ENCODE data around the gene TPPP3. TPM values are rescaled to one million over a fixed set of nuclear protein-coding genes. Genes with fewer than 3 reads are reported as not detected.

Gene TPPP3
- total and polyA plus RNA-seq, 4 donors: 7.2 to 51.9 (median 23.9) TPM

DNA sequence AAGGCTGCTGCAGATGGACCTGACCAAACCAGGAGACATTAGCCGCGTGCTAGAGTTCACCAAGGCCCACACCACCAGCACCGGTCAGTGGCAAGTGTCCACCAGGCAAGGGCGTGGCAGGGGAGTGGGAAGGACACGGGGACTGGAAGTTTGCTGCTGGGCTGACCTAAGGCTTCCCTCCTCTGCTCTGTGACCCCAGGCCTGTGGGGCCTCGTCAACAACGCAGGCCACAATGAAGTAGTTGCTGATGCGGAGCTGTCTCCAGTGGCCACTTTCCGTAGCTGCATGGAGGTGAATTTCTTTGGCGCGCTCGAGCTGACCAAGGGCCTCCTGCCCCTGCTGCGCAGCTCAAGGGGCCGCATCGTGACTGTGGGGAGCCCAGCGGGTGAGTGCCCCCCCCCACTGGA is 42.5 kb upstream of the TPPP3 start:
- H3K27ac ChIP-seq (ENCODE audit: low read depth in 1 of 2, low read length in 2 of 2): no peak overlapping the region
- ATAC-seq (ENCODE audit: low FRiP score) (no peak), DNase-seq (peak in 1 of 2 donors; percentile 41)
- H3K4me3 ChIP-seq (ENCODE audit: low read length in 2 of 2): no peak overlapping the region
- intact Hi-C loops (cut with DNase I): no loop called here
- H3K36me3 ChIP-seq (ENCODE audit: control insufficient read depth in 1 of 2, insufficient read depth in 2 of 2, low read length in 1 of 2): peaks cover 0 to 4% of the 10 kb centered on the region in 2 donors
- H3K4me1 ChIP-seq (ENCODE audit: control insufficient read depth in 1 of 2, insufficient read depth in 2 of 2, low read length in 2 of 2): no peaks in the 10 kb centered on the region
- no peaks in the 10 kb centered on the region for H3K9me3 ChIP-seq (ENCODE audit: control insufficient read depth, low read length)
- no peaks in the 10 kb centered on the region for H3K27me3 ChIP-seq (ENCODE audit: control insufficient read depth in 1 of 2, insufficient read depth in 2 of 2, low read length in 1 of 2)
- WGBS, 2 donors: 96 to 98% methylated on average over 16 of the region's 16 CpGs

DNA sequence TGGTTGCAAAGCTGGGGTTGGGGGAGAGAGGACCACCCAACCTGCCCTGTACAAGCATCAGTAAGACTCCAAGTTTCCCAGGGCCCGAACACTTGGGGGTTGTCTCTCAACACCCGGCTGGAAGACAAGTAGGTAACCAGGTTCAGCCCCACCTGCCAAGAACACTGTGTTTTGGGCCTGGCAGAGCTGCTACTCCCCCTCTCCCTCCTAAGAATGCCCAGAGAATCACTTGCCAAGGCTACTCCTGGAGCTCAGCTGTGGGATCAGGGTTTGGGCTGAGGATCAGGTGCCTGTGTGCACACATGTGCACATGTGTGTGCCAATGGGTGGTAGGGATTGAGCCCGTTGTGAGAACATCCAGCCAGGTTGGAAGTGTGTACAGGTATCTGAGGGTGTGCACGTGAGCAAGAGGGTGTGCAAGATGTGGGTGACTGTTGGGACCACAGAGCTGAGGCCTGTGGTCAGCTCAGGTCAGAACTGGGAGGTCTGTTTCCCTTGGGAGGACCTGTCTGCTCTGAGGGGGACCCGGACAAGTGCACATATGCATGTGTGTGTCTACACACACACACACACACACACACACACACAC is 39.9 kb upstream of the TPPP3 start:
- H3K36me3 ChIP-seq (ENCODE audit: control insufficient read depth in 1 of 2, insufficient read depth in 2 of 2, low read length in 1 of 2): peaks cover 0 to under 1% of the 10 kb centered on the region in 2 donors
- DNase-seq: no peak
- no peaks in the 10 kb centered on the region for H3K9me3 ChIP-seq (ENCODE audit: control insufficient read depth, low read length)
- WGBS, 2 donors: 82 to 90% methylated on average over 5 of the region's 5 CpGs
- no peak for ATAC-seq (ENCODE audit: low FRiP score)
- intact Hi-C loops (cut with DNase I): no loop called here
- no peak overlapping the region for H3K4me3 ChIP-seq (ENCODE audit: low read length in 2 of 2)
- no peaks in the 10 kb centered on the region for H3K4me1 ChIP-seq (ENCODE audit: control insufficient read depth in 1 of 2, insufficient read depth in 2 of 2, low read length in 2 of 2)
- H3K27me3 ChIP-seq (ENCODE audit: control insufficient read depth in 1 of 2, insufficient read depth in 2 of 2, low read length in 1 of 2): no peaks in the 10 kb centered on the region
- H3K27ac ChIP-seq (ENCODE audit: low read depth in 1 of 2, low read length in 2 of 2): no peak overlapping the region

DNA sequence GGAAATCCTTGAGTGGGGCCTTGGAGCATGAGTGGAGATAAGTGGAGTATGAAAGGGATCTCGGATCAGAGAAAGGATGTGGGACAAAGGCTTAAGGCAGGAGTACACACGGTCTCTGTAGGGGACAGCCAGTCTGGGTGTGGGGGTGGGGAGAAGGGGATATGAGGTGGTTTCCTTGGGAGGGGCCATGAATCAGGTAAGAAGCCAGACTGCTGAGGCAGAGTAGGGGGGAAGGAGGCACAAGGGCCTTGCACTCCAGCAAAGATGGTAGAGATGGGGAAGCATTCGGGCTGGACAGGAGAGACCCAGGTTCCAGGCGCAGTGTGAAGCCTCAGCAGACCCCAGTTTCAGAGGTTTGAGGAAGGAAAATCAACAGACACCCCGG is 39.2 kb upstream of the TPPP3 start:
- ATAC-seq (ENCODE audit: low FRiP score) (no peak), DNase-seq (no peak)

DNA sequence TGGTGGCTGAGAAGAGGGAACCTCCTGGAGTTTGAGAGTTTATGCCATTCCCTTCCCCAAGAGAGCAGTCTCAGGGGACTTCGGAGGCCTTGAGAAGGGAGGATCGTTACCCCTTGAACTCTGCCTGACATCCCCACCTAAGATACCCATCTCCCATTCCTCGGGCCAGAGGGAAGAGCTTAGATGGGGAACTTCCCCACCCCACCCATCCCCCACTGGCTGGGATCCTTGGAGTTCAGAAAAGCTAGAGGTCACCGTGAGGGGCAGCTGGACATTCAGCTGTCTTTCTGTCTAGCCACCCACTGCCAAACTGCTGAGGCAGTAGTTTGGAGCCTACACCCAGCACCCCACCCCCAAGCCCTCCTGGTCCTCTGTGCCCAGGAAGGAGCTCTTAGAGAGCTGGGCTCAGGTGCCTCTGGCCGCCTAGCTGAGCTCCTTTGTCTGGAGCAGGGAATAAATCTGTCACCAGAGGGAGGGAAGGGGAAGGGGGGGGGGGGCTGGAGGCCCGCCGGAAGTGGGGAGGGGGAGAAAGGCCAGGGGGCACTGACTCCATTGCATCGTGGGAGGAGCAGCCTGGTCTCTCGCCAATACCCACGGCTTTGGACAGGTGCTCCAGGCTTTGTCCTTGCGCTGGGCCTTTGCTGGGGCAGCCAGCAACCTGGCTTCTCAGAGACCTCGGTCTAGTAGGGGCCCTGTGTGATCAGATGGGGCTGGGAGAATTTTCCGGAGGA is 38.6 kb upstream of the TPPP3 start:
- DNase-seq (no peak), ATAC-seq (ENCODE audit: low FRiP score) (no peak)
- no peaks in the 10 kb centered on the region for H3K4me1 ChIP-seq (ENCODE audit: control insufficient read depth in 1 of 2, insufficient read depth in 2 of 2, low read length in 2 of 2)
- H3K9me3 ChIP-seq (ENCODE audit: control insufficient read depth, low read length): no peaks in the 10 kb centered on the region
- WGBS, 2 donors: 64 to 65% methylated on average over 11 to 13 of the region's 13 CpGs
- no peak overlapping the region for H3K4me3 ChIP-seq (ENCODE audit: low read length in 2 of 2)
- no peaks in the 10 kb centered on the region for H3K27me3 ChIP-seq (ENCODE audit: control insufficient read depth in 1 of 2, insufficient read depth in 2 of 2, low read length in 1 of 2)
- no peak overlapping the region for H3K27ac ChIP-seq (ENCODE audit: low read depth in 1 of 2, low read length in 2 of 2)
- no peaks in the 10 kb centered on the region for H3K36me3 ChIP-seq (ENCODE audit: control insufficient read depth in 1 of 2, insufficient read depth in 2 of 2, low read length in 1 of 2)
- intact Hi-C loops (cut with DNase I): no loop called here

More for the DNA sequence above, 39.2 kb upstream of the TPPP3 start:
- H3K4me1 ChIP-seq (ENCODE audit: control insufficient read depth in 1 of 2, insufficient read depth in 2 of 2, low read length in 2 of 2): no peaks in the 10 kb centered on the region
- H3K27ac ChIP-seq (ENCODE audit: low read depth in 1 of 2, low read length in 2 of 2): no peak overlapping the region
- intact Hi-C loops (cut with DNase I): no loop called here
- WGBS, 2 donors: 86 to 88% methylated on average over 5 of the region's 5 CpGs
- H3K36me3 ChIP-seq (ENCODE audit: control insufficient read depth in 1 of 2, insufficient read depth in 2 of 2, low read length in 1 of 2): no peaks in the 10 kb centered on the region
- H3K9me3 ChIP-seq (ENCODE audit: control insufficient read depth, low read length): no peaks in the 10 kb centered on the region
- no peak overlapping the region for H3K4me3 ChIP-seq (ENCODE audit: low read length in 2 of 2)
- H3K27me3 ChIP-seq (ENCODE audit: control insufficient read depth in 1 of 2, insufficient read depth in 2 of 2, low read length in 1 of 2): no peaks in the 10 kb centered on the region

DNA sequence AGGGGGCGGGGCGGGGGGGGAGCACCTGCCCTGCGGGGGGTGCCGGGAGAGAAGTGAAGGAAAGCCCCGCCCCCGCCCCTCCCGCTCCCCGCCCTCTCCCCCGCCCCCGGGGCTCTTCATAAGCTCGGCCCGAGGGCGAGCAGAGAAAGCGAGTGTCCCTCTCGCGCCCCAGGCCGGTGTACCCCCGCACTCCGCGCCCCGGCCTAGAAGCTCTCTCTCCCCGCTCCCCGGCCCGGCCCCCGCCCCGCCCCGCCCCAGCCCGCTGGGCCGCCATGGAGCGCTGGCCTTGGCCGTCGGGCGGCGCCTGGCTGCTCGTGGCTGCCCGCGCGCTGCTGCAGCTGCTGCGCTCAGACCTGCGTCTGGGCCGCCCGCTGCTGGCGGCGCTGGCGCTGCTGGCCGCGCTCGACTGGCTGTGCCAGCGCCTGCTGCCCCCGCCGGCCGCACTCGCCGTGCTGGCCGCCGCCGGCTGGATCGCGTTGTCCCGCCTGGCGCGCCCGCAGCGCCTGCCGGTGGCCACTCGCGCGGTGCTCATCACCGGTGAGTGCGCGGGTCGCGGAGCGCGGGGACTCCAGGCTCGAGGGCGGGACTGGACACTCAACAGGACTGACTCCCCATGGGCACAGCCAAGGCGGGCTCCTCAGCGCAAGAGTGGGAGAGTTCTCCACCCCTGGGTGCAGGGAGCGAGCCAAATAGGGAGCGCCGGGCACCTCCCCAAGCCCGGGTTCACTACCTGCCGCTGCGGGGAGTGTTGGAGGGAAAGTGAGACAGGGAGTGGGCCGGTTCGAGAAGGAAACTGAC is 37.9 kb upstream of the TPPP3 start, which contains the start of gene HSD11B2:
Gene HSD11B2 (plus strand): TSS at position 145 of the 798 bp plus-strand sequence. CDS start 128 bp downstream, at position 273.
- no peaks in the 10 kb centered on the region for H3K27me3 ChIP-seq (ENCODE audit: control insufficient read depth in 1 of 2, insufficient read depth in 2 of 2, low read length in 1 of 2)
- no peaks in the 10 kb centered on the region for H3K9me3 ChIP-seq (ENCODE audit: control insufficient read depth, low read length)
- peak within 1 kb of the TSS; percentile 8 to 37 for H3K4me3 ChIP-seq (ENCODE audit: low read length in 2 of 2)
- H3K36me3 ChIP-seq (ENCODE audit: control insufficient read depth in 1 of 2, insufficient read depth in 2 of 2, low read length in 1 of 2): no peaks in the 10 kb centered on the region
- H3K4me1 ChIP-seq (ENCODE audit: control insufficient read depth in 1 of 2, insufficient read depth in 2 of 2, low read length in 2 of 2): no peaks in the 10 kb centered on the region
- peak; percentile 63 to 80 for DNase-seq
- intact Hi-C loops (cut with DNase I): no loop called here
- WGBS, 2 donors: 1% methylated on average over 47 to 87 of the region's 87 CpGs
- H3K27ac ChIP-seq (ENCODE audit: low read depth in 1 of 2, low read length in 2 of 2): peak within 1 kb of the TSS in 1 of 2 donors; percentile 37
- ATAC-seq (ENCODE audit: low FRiP score): peak; percentile 65

DNA sequence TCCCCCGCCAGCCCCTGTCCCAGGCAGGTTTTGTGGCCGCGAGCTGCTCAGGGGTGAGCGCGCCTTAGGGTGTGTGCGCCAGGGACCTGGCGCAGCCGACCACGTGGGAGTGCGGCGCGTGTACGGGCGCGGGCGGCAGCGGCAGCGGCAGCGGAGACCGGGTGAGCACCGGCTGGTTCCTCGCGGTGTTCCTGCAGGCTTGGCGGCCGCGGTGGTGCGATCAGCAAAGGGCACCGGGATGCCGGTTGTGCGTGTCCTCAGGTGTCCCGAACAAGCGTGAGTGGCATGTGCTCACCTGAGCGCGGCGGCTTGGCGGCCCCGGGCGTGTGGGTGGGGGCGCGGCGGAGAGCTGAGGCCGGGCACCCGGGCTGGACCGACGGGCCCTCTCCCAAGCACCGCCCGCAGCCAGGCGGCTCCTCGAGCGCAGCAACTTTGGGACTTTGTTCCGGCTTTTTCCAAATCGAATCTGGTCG is 37.2 kb upstream of the TPPP3 start:
- H3K27ac ChIP-seq (ENCODE audit: low read depth in 1 of 2, low read length in 2 of 2): no peak overlapping the region
- no peaks in the 10 kb centered on the region for H3K36me3 ChIP-seq (ENCODE audit: control insufficient read depth in 1 of 2, insufficient read depth in 2 of 2, low read length in 1 of 2)
- ATAC-seq (ENCODE audit: low FRiP score) (peak; percentile 45), DNase-seq (peak in 1 of 2 donors; percentile 53)
- H3K4me3 ChIP-seq (ENCODE audit: low read length in 2 of 2): peak overlapping the region; percentile 0 to 37
- H3K9me3 ChIP-seq (ENCODE audit: control insufficient read depth, low read length): no peaks in the 10 kb centered on the region
- no peaks in the 10 kb centered on the region for H3K27me3 ChIP-seq (ENCODE audit: control insufficient read depth in 1 of 2, insufficient read depth in 2 of 2, low read length in 1 of 2)
- intact Hi-C loops (cut with DNase I): no loop called here
- WGBS, 2 donors: 0 to 1% methylated on average over 47 to 53 of the region's 53 CpGs
- H3K4me1 ChIP-seq (ENCODE audit: control insufficient read depth in 1 of 2, insufficient read depth in 2 of 2, low read length in 2 of 2): no peaks in the 10 kb centered on the region

DNA sequence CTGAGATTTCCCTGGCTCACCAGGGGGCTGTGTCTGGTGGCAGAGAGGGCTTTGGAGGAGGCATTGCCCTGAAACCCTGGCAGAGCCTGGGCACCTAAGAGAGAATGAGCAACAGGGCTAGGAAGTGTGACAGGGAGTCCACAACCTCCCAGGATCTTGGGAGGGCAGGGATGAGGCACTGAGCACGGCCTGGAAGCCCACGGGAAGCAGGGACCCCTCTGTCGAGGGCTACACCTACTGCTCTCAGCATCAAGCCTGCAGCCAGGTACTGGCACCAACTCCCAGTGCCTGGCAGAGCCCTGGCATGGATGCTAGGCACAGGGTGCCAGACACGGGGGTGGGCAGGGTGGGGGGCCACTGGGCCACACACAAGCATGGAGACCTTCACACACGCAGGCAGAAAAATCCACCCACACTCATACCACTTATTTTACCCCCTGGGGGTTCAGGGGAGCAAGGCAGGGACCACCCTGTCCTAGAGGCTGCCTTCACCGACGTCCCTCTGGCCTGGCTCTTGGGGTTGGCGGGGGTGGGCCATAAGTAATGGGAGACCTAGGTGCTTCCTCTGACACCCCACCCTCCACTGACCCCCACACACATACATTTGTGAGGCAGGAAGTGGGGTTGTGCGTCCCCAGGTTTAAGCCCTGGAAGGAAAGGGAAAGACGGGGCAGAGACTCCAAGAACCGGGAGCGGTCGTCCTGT is 36.7 kb upstream of the TPPP3 start:
- WGBS, 2 donors: 30 to 31% methylated on average over 13 of the region's 13 CpGs
- no peaks in the 10 kb centered on the region for H3K27me3 ChIP-seq (ENCODE audit: control insufficient read depth in 1 of 2, insufficient read depth in 2 of 2, low read length in 1 of 2)
- intact Hi-C loops (cut with DNase I): loop anchor here (2.0 to 5.0 kb wide), 2 partner anchors 37 kb away; no protein-coding TSS in a partner anchor
- H3K36me3 ChIP-seq (ENCODE audit: control insufficient read depth in 1 of 2, insufficient read depth in 2 of 2, low read length in 1 of 2): no peaks in the 10 kb centered on the region
- ATAC-seq (ENCODE audit: low FRiP score) (peak; percentile 19), DNase-seq (no peak)
- no peaks in the 10 kb centered on the region for H3K9me3 ChIP-seq (ENCODE audit: control insufficient read depth, low read length)
- no peaks in the 10 kb centered on the region for H3K4me1 ChIP-seq (ENCODE audit: control insufficient read depth in 1 of 2, insufficient read depth in 2 of 2, low read length in 2 of 2)
- H3K27ac ChIP-seq (ENCODE audit: low read depth in 1 of 2, low read length in 2 of 2): no peak overlapping the region
- H3K4me3 ChIP-seq (ENCODE audit: low read length in 2 of 2): no peak overlapping the region
